NCI-H345 treated with DMSO at 0.1 percent for 48 hours (cell line): ENCODE results near the gene CRYBG1.
"Not testable (repeated sequence)": the region's sequence is repeated elsewhere in the genome, so short reads cannot be mapped to it uniquely, and the experiment has no call there.

Experiments
- DNase-seq: peaks from one replicate; lab custom pipeline; 2025; ENCODE audit not compliant: unreplicated experiment; lab: John Stamatoyannopoulos, UW

Gene CRYBG1

DNA sequence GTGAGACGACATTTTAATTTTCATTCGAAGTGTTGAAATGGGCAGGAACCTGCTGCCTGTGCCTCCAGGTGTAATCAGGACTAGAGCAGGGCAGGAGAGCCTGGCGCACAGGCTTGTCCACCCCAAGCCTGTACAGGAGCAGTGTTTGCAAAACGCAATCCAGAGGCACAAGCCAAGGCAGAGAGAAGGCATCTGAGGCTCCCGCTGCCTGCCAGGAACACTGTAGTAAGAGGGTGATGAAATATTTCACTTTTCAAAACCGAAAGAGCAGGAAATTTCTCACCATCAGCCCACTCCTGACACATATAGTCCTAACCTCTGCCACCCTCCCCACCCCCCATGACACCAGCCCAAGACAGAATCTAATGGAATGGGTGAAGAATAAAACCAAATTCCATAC, 136.3 kb downstream of the CRYBG1 start:
- no peak for DNase-seq

DNA sequence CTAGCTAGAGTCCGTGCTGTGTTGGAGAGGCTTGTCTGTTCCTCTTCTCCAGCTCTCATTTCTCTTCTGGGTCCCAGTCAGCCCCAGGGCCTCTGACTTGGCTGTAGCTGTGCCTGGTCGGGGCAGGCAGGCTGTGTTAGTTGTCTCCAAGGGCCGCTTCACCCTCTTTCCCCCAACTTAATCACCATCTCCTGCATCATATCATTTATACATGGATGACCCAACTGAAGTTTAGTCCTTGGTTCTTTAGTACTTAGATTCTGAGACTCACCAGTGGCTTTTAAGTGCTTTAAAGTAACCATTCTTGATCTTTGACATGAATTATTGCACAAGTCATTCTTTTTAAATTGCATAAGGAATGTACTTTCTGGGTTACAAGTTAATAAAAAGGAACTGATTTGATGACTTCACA, 141.4 kb downstream of the CRYBG1 start:
- no peak for DNase-seq

DNA sequence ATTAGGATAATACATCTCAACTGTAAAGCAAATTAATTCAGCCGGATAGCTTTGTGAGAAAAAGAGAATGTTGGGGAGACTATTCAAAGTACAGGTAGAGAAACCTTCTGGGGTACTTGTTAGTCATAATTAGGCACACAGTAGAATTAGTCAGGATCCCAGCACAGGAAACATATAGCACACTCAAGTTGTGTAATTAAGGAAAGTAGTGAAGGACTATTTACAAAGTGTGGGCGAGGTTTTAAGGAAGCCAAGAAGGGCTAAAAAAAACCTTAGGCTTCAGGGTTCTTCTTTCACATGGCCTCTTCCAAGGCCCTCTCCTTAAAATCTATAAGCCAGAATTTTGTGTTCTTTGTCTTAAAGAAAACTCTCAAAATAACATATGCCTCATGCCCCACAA, 142.0 kb downstream of the CRYBG1 start:
- DNase-seq, result no peak

GRCh38 chr6:106508277-106508676, 147.8 kb downstream of the CRYBG1 start:
- no peak for DNase-seq

GRCh38 chr6:106508834-106509233, 148.3 kb downstream of the CRYBG1 start:
- no peak for DNase-seq

DNA sequence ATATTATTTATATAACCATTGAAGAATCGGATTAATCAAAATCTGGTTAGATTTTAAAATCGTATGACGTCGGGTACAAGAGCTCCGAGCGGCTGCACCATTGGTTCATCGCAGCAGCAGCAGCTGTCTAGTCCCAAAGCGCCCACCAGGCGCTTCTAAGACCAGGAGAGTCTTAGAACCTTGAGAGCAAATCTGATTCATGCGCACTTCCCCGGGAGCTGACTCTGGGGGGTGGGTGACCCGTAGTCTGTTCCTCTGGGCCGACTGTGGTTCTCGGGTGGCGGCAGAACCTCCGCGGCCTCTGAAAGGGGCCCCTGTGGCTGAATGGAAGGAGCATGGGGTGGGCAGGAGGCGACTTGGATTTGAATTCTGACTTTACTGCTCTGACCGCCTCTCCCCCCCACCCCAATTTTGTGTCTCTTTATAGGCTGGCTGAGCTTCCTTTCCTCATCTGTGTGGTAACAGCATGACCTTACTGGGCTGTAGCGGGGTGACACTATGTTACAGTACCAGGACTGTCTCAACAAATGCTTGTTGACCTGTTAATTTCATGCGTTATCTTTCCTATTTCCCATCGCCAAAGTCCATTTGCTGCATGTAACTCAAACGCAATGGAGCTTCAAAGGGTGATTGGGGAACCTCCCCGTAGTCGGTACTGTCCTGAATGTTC, 149.0 kb downstream of the CRYBG1 start:
- no peak for DNase-seq

GRCh38 chr6:106510090-106510970, 149.8 kb downstream of the CRYBG1 start:
- no peak for DNase-seq

GRCh38 chr6:106511288-106512047, 151.0 kb downstream of the CRYBG1 start:
- peak; percentile 10 for DNase-seq

DNA sequence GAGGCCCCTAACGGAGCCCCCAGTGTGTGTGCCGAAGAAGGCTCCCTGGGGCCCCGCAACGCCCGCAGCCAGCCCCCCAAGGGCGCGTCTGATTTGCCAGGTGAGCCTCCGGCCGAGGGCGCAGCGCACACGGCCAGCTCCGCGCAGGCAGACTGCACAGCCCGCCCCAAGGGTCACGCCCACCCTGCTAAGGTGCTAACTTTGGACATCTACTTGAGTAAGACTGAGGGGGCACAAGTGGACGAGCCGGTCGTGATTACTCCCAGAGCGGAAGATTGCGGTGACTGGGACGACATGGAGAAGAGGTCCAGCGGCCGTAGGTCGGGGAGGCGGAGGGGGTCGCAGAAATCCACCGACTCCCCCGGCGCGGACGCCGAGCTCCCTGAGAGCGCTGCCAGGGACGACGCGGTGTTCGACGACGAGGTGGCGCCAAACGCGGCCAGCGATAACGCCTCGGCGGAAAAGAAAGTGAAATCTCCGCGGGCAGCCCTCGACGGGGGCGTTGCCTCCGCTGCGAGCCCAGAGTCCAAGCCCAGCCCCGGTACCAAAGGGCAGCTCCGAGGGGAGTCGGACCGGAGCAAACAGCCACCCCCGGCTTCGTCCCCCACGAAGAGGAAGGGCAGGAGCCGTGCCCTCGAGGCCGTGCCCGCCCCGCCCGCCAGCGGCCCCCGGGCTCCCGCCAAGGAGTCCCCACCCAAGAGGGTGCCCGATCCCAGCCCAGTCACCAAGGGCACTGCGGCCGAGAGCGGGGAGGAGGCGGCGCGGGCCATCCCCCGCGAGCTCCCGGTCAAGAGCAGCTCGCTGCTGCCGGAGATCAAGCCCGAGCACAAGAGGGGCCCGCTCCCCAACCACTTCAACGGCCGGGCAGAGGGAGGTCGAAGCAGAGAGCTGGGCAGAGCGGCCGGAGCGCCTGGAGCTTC, 151.8 kb downstream of the CRYBG1 start:
- DNase-seq, result no peak

GRCh38 chr6:106512968-106513574, 152.6 kb downstream of the CRYBG1 start:
- no peak for DNase-seq

DNA sequence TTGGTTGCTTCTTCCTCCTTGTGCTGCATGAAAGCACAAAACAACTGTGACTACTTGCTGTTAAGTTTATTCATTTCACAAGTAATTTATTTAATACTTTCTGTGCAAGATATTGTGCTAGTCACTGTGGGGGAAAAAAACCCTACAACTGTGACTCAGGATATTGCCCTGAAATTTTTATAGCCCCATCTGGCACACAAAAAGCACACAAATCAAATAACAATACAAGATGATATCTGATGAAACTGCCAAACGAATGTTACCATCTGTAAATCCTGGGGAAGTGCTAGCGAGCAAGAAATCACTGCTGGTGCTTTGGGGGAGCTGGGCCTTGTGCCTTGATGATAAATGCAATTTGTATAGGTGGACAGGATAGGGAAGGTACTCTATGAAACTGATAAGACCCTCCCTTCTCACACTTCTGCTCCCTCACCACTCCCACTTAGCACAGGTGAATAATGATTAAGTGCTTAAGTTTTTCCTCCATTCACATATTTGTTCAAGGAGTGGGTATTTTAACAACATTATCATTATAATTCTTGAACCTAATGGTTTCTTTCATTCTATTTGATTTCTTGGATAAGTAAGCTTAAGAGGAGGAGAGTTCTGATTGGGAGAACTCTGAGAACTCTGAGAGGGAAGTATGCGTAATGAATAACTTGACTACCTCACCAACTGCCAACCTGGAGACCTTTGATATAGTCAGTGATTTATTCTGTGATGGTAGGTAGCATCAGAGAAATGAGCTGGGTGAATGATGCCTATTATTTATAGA, 153.5 kb downstream of the CRYBG1 start:
- DNase-seq, result no peak

DNA sequence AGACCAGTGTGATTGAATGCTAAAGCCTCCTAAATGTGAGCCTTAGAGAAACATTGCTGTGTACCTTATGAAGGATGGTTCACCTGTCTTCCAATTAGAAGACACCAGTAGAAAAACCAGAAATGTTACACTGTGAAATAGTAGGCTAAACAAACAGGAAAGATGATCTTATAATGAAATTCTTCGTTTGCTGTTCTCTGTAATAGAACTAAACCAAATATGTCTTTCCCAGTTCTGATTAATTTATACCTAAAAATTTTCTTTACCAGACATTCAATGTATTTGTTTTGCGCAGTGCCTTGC, 154.0 kb downstream of the CRYBG1 start:
- no peak for DNase-seq

DNA sequence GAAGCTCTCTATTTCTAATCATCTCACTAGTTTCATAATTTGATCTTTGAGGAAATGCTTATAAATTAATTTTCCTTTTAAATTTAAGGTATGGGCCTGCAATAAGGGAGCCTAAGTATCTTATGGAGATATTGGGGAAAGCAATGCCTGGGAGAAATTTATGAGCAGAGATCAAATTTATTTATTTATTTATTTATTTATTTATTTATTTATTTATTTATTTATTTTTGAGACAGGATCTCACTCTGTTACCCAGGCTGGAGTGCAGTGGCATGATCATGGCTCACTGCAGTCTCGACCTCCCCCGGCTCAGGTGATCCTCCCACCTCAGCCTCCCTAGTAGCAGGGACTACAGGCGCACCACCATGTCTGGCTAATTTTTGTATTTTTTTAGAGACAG, 155.1 kb downstream of the CRYBG1 start:
- DNase-seq, result not testable (repeated sequence)

DNA sequence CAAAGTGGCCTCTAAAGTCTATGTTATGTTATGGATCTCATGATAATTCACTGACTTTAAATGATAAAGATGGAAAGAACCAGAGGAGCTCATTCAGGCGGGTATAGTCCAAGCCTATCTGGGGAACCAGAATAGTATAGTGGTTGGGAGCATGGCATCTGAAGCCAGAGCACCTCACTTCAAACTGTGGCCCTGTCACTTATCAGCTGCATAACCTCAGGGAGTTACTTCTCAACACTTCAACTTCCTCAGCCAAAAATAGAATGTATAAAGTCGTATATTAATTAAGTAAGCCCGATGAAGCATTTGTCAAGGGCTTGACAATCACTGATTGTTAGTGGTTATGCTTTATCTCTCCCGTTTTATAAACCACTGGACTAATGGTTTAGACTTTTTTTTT, 156.1 kb downstream of the CRYBG1 start:
- no peak for DNase-seq

DNA sequence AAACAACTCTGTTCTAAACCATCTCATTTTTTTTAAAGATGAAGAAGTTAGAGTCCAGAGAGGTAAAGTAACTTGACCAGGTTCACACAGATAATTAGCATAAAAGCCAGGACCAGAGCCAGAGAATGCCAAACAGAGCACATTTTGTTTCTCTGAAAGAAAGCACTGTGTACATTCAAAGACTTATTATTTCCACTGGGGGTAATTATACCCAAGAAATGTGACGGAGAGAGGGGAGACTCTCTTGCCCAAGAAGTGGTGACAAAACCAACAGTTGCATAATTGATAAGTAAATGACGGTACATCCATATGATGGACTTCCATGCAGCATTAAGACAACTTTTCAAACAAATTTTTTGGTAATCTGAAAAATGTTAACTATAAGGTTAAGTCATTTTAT, 157.2 kb downstream of the CRYBG1 start:
- DNase-seq, result no peak

DNA sequence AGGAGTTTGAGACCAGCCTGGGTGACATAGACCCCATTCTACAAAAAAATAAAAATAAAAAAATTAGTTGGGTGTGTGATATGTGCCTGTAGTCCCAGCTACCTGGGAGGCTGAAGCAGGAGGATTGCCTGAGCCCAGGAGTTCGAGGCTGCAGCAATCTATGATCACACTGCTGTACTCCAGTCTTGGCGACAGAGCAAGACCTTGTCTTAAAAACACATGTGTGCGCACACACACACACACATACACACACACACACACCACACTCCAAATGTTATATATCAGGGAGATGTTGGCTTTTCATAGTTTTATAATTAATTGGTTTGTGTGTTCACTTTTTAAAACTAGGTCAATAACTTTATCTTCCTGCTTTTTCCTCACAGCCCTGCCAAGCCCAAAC, 158.2 kb downstream of the CRYBG1 start:
- no peak for DNase-seq

GRCh38 chr6:106519460-106520394, 159.2 kb downstream of the CRYBG1 start:
- no peak for DNase-seq

GRCh38 chr6:106520711-106521401, 160.3 kb downstream of the CRYBG1 start:
- DNase-seq, result no peak
